ENCODE measurements around the gene CCDC80.
A peak's percentile ranks its signal among the peaks of the same experiment; 100 is the strongest.
"Not testable (repeated sequence)": the region's sequence is repeated elsewhere in the genome, so short reads cannot be mapped to it uniquely, and the experiment has no call there.

Gene CCDC80

GRCh38 chr3:112640930-112641801 is at the start of gene CCDC80:
CCDC80 (minus strand) TSS chr3:112641143; CDS start chr3:112639905, 1,238 bp downstream.
- no peak for DNase-seq

- DNase-seq = no peak
Measured at GRCh38 chr3:112689989-112690388, 49.0 kb upstream of the CCDC80 start.

- DNase-seq = no peak
Measured at GRCh38 chr3:112689385-112689784, 48.4 kb upstream of the CCDC80 start.

- DNase-seq = no peak
Measured at GRCh38 chr3:112688819-112689218, 47.9 kb upstream of the CCDC80 start.

- DNase-seq = no peak
Measured at GRCh38 chr3:112688085-112688769, 47.3 kb upstream of the CCDC80 start.

GRCh38 chr3:112687616-112688015 is 46.7 kb upstream of the CCDC80 start:
- no peak for DNase-seq

GRCh38 chr3:112687211-112687610 is 46.3 kb upstream of the CCDC80 start:
- no peak for DNase-seq

- no peak for DNase-seq
Measured at GRCh38 chr3:112685956-112686799, 45.2 kb upstream of the CCDC80 start.

- DNase-seq = no peak
Measured at GRCh38 chr3:112685420-112685819, 44.5 kb upstream of the CCDC80 start.

- DNase-seq = no peak
Measured at GRCh38 chr3:112682361-112682760, 41.4 kb upstream of the CCDC80 start.

- DNase-seq = no peak
Measured at GRCh38 chr3:112681822-112682325, 40.9 kb upstream of the CCDC80 start.

- DNase-seq = peak; percentile 73
Measured at GRCh38 chr3:112676659-112677234, 35.8 kb upstream of the CCDC80 start.

GRCh38 chr3:112675943-112676535 is 35.1 kb upstream of the CCDC80 start:
- no peak for DNase-seq

GRCh38 chr3:112675349-112675748 is 34.4 kb upstream of the CCDC80 start:
- no peak for DNase-seq

GRCh38 chr3:112672716-112673541 is 32.0 kb upstream of the CCDC80 start:
- peak; percentile 18 for DNase-seq

GRCh38 chr3:112671930-112672715 is 31.2 kb upstream of the CCDC80 start:
- DNase-seq = peak; percentile 52

- DNase-seq = no peak
Measured at GRCh38 chr3:112670824-112671223, 29.9 kb upstream of the CCDC80 start.

GRCh38 chr3:112667599-112667998 is 26.7 kb upstream of the CCDC80 start:
- DNase-seq = no peak

- DNase-seq = not testable (repeated sequence)
Measured at GRCh38 chr3:112665009-112665408, 24.1 kb upstream of the CCDC80 start.

- DNase-seq = no peak
Measured at GRCh38 chr3:112656043-112656442, 15.1 kb upstream of the CCDC80 start.

Data from CD4-positive, alpha-beta T cell treated with Interleukin-17A for 1 hour (primary cell).